AG04450 (cell line): ENCODE results near the gene CPN1. TPM values are rescaled to one million over a fixed set of nuclear protein-coding genes. Genes with fewer than 3 reads are reported as not detected.

ENCODE experiments used
- CTCF ChIA-PET: fragments of 300-600, 350-600 bp; formaldehyde crosslinking; extraction: SDS; loops from one replicate; lab custom pipeline; 2022; ENCODE audit warnings: antibody characterized with exemption, inconsistent platforms; lab: Charles Lee
- POLR2A ChIA-PET: fragments of 350-600 bp; formaldehyde crosslinking; extraction: SDS; loops from one replicate; lab custom pipeline; 2021; ENCODE audit warnings: antibody characterized with exemption, inconsistent platforms; lab: Yijun Ruan, JAX
- DNase-seq: peaks from one replicate; pipeline ENCODE4 v3.0.0-alpha.2; 2011; ENCODE audit warnings: low read depth, low spot score
- H3K27ac ChIP-seq: one replicate; pipeline ENCODE4 v1.5.1; 2012; ENCODE audit warnings: low read depth, low read length, control low read depth
- H3K27me3 ChIP-seq: one replicate; pipeline ENCODE4 v1.6.0; 2012; ENCODE audit warnings: low read length; ENCODE audit not compliant: control insufficient read depth, insufficient read depth
- H3K4me3 ChIP-seq: 2 replicates; pipeline ENCODE4 v1.5.1; 2011; ENCODE audit warnings: mild to moderate bottlenecking, low read depth, low read length, control low read depth
- H3K9me3 ChIP-seq: 2 replicates; pipeline ENCODE4 v1.5.1; 2012; ENCODE audit warnings: low read length; ENCODE audit not compliant: control insufficient read depth, insufficient read depth
- polyA plus RNA-seq: library from polyadenylated mRNA; depleted of rRNA; stranded (reverse); fragments of >200 nt; gene quantifications from 2 replicates; pipeline ENCODE4 v1.2.3, GENCODE V29; 2011
- TF ChIP-seq, protein P1 (sequence below): IDR thresholded peaks from 2 replicates; pipeline ENCODE4 v1.5.1; 2011; ENCODE audit warnings: low read depth, low read length, control low read depth, inconsistent platforms

Gene CPN1
- polyA plus RNA-seq, 1 experiment: not detected

- ChIA-PET CTCF (interaction anchor here (1.1 kb wide), 1 partner anchor 269 kb away, joined by 3 read pairs; no protein-coding TSS in a partner anchor), POLR2A (no interaction called here)
- TF ChIP-seq, protein P1, sequence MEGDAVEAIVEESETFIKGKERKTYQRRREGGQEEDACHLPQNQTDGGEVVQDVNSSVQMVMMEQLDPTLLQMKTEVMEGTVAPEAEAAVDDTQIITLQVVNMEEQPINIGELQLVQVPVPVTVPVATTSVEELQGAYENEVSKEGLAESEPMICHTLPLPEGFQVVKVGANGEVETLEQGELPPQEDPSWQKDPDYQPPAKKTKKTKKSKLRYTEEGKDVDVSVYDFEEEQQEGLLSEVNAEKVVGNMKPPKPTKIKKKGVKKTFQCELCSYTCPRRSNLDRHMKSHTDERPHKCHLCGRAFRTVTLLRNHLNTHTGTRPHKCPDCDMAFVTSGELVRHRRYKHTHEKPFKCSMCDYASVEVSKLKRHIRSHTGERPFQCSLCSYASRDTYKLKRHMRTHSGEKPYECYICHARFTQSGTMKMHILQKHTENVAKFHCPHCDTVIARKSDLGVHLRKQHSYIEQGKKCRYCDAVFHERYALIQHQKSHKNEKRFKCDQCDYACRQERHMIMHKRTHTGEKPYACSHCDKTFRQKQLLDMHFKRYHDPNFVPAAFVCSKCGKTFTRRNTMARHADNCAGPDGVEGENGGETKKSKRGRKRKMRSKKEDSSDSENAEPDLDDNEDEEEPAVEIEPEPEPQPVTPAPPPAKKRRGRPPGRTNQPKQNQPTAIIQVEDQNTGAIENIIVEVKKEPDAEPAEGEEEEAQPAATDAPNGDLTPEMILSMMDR: no peak
- H3K27ac ChIP-seq: no peak overlapping the region
- peaks cover 7% of the 10 kb centered on the region for H3K27me3 ChIP-seq
- no peaks in the 10 kb centered on the region for H3K9me3 ChIP-seq
- no peak for DNase-seq
- H3K4me3 ChIP-seq: no peak overlapping the region
These were observed 32.8 kb upstream of the CPN1 start for GRCh38 chr10:100114460-100114859.

GRCh38 chr10:100109670-100110069, 28.0 kb upstream of the CPN1 start:
- TF ChIP-seq, protein P1: no peak
- Histone ChIP-seq H3K4me3 (no peak overlapping the region), H3K9me3 (no peaks in the 10 kb centered on the region), H3K27ac (no peak overlapping the region), H3K27me3 (peaks cover 4% of the 10 kb centered on the region)
- ChIA-PET POLR2A (no interaction called here), CTCF (no interaction called here)
- DNase-seq: no peak

DNA sequence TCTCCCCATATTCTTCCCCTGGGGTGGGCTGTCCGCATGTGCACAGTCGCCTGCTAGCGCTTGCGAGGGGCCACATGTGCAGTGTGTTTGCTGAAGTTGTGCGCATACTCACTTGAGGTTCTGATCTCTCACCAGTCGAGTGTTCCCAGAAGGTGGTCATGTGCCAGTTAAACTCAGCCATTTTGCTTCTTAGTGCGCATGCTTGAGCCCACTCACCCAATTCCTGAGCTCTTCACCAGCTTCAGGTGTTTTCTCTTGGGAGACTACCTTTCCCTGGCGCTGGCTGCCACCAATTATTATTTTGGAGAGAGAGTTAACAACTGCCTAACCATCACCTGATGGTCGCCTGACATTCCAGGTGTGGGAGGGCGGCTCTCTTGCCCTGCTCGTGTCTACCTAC, 25.2 kb upstream of the CPN1 start:
- Histone ChIP-seq H3K27me3 (peaks cover 6% of the 10 kb centered on the region), H3K9me3 (no peaks in the 10 kb centered on the region), H3K27ac (no peak overlapping the region), H3K4me3 (no peak overlapping the region)
- TF ChIP-seq, protein P1: no peak
- ChIA-PET CTCF (no interaction called here), POLR2A (interaction anchor here (0.6 kb wide), 1 partner anchor 1692 kb away, joined by 4 read pairs; no protein-coding TSS in a partner anchor)
- no peak for DNase-seq

GRCh38 chr10:100104300-100104699, 22.6 kb upstream of the CPN1 start:
- H3K9me3 ChIP-seq: no peaks in the 10 kb centered on the region
- peaks cover 6% of the 10 kb centered on the region for H3K27me3 ChIP-seq
- no peak overlapping the region for H3K27ac ChIP-seq
- TF ChIP-seq, protein P1: no peak
- no peak for DNase-seq
- CTCF ChIA-PET: no interaction called here
- POLR2A ChIA-PET: no interaction called here
- no peak overlapping the region for H3K4me3 ChIP-seq

DNA sequence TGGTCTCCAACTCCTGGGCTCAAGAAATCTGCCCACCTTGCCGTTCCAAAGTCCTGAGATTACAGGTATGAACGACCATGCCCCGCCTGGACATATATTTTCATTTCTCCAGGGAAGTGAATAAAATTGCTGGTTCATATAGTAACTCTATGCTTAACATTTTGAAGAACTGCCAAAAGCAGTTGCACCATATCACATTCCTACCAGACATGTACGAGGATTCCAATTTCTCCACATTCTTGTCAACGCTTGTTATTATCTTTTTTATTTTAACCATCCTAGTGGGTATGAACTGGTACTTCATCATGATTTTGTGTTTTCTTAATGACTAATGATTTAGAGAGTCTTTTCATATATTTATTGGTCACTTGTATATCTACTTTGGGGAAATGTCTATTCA, 21.9 kb upstream of the CPN1 start:
- Histone ChIP-seq H3K9me3 (no peaks in the 10 kb centered on the region), H3K27me3 (peaks cover 6% of the 10 kb centered on the region), H3K27ac (no peak overlapping the region), H3K4me3 (no peak overlapping the region)
- ChIA-PET POLR2A (no interaction called here), CTCF (no interaction called here)
- no peak for DNase-seq
- TF ChIP-seq, protein P1: no peak
